NB4 (cell line): ENCODE data around the gene CAT.

ENCODE experiments used
- DNase-seq: peaks from one replicate; pipeline ENCODE4 v3.0.0; 2010; ENCODE audit warnings: low read depth
- H3K4me3 ChIP-seq: one replicate; pipeline ENCODE4 v1.5.1; 2011; ENCODE audit warnings: mild to moderate bottlenecking, low read depth, low read length, moderate library complexity
- CTCF ChIP-seq: IDR thresholded peaks from one replicate; pipeline ENCODE4 v1.5.1; 2012; ENCODE audit warnings: low read depth, low read length
- MAX ChIP-seq: IDR thresholded peaks from 2 replicates; pipeline ENCODE4 v1.6.1; 2011; ENCODE audit warnings: low read depth, low read length
- MYC ChIP-seq: IDR thresholded peaks from 2 replicates; pipeline ENCODE4 v1.6.1; 2011; ENCODE audit warnings: low read depth, low read length
- POLR2A ChIP-seq: IDR thresholded peaks from 2 replicates; pipeline ENCODE4 v1.6.1; 2011; ENCODE audit warnings: mild to moderate bottlenecking; ENCODE audit not compliant: insufficient read length; ENCODE audit errors: extremely low read depth

The CAT gene

GRCh38 chr11:34509336-34509876, 70.7 kb downstream of the CAT start:
- no peak overlapping the region for H3K4me3 ChIP-seq
- no peak for TF ChIP-seq POLR2A
- no peak for TF ChIP-seq CTCF
- TF ChIP-seq MAX, result no peak
- TF ChIP-seq MYC, result no peak
- peak; percentile 39 for DNase-seq

GRCh38 chr11:34510218-34510617, 71.5 kb downstream of the CAT start:
- no peak for DNase-seq
- no peak for TF ChIP-seq POLR2A
- TF ChIP-seq CTCF, result no peak
- TF ChIP-seq MAX, result no peak
- no peak for TF ChIP-seq MYC
- no peak overlapping the region for H3K4me3 ChIP-seq

GRCh38 chr11:34510673-34511072, 71.9 kb downstream of the CAT start:
- H3K4me3 ChIP-seq, result no peak overlapping the region
- TF ChIP-seq POLR2A, result no peak
- DNase-seq, result no peak

- TF ChIP-seq CTCF (peak; percentile 88), MYC (no peak), MAX (no peak)
- DNase-seq, result peak; percentile 67
- H3K4me3 ChIP-seq, result no peak overlapping the region
These were observed 74.3 kb downstream of the CAT start for GRCh38 chr11:34512840-34513681.

GRCh38 chr11:34513682-34514449, 75.1 kb downstream of the CAT start, which contains the start of gene ELF5:
ELF5 (minus strand) TSS chr11:34513794; CDS start chr11:34505749, 8,045 bp downstream.
- DNase-seq, result no peak
- no peak within 1 kb of the TSS for H3K4me3 ChIP-seq
- TF ChIP-seq MYC (no peak), POLR2A (no peak), MAX (no peak), CTCF (no peak)

- H3K4me3 ChIP-seq, result no peak overlapping the region
- DNase-seq, result no peak
- no peak for TF ChIP-seq CTCF
- no peak for TF ChIP-seq MYC
- no peak for TF ChIP-seq MAX
- no peak for TF ChIP-seq POLR2A
These were observed 75.9 kb downstream of the CAT start for GRCh38 chr11:34514597-34514996.
